Kidney (tissue), 14 donors: ENCODE results near the gene TSHZ2. TPM values are rescaled to one million over a fixed set of nuclear protein-coding genes. Genes with fewer than 3 reads are reported as not detected.

Source experiments
- DNase-seq, 5 donors: peaks; one replicate each; pipeline ENCODE4 v3.0.0-alpha.2; 2013 to 2020
- FAIRE-seq: peaks from 2 replicates; lab custom pipeline; 2012; peaks lifted over from hg19 to GRCh38; lab: Jason Lieb, UNC
- H3K27ac ChIP-seq, 2 donors: one replicate each; pipeline ENCODE4 v1.7.0; 2013; ENCODE audit warnings: low read depth in 2 of 2, low read length in 2 of 2, inconsistent platforms in 1 of 2
- H3K27me3 ChIP-seq: one replicate; pipeline ENCODE4 v1.7.1; 2013; ENCODE audit warnings: low read length, inconsistent platforms; ENCODE audit not compliant: control insufficient read depth, insufficient read depth
- H3K36me3 ChIP-seq, 3 donors: one replicate each; pipeline versions ENCODE4 v1.7.0 to v1.7.1; 2013; ENCODE audit warnings: low read length in 3 of 3, control low read depth in 1 of 3, inconsistent platforms in 1 of 3; ENCODE audit not compliant: insufficient read depth in 3 of 3, control insufficient read depth in 2 of 3
- H3K4me1 ChIP-seq, 3 donors: one replicate each; pipeline versions ENCODE4 v1.7.0 to v1.7.1; 2013; ENCODE audit warnings: low read length in 3 of 3, inconsistent platforms in 1 of 3, low read depth in 1 of 3; ENCODE audit not compliant: control insufficient read depth in 2 of 3, insufficient read depth in 2 of 3
- H3K4me3 ChIP-seq, 3 donors: one replicate each; pipeline versions ENCODE4 v1.7.0 to v1.8.1; 2013; ENCODE audit warnings: low read length in 3 of 3, control low read depth in 1 of 3, inconsistent platforms in 1 of 3
- H3K9ac ChIP-seq, 3 donors: one replicate each; pipeline versions ENCODE4 v1.7.0 to v1.7.1; 2013; ENCODE audit warnings: low read length in 3 of 3, control low read depth in 1 of 3, inconsistent platforms in 1 of 3
- H3K9me3 ChIP-seq, 3 donors: one replicate each; pipeline versions ENCODE4 v1.7.0 to v1.7.1; 2013; ENCODE audit warnings: low read length in 3 of 3, control low read depth in 1 of 3, inconsistent platforms in 1 of 3; ENCODE audit not compliant: control insufficient read depth in 2 of 3, insufficient read depth in 1 of 3
- intact Hi-C: fragments of 100-400 bp; cut with DNase I; formaldehyde crosslinking; loops from one replicate; pipeline ENCODE4 v1.11.1; 2022
- polyA plus RNA-seq: library from polyadenylated mRNA; stranded (reverse); fragments of 350-450 nt; fragmentation: Illumina TruSeq; extraction: RNeasy Lipid Tissue Mini Kit (QIAGEN cat#74804); gene quantifications from one replicate; pipeline ENCODE4 v1.2.3, GENCODE V29; 2014; ENCODE audit warnings: low read depth, low replicate concordance; ENCODE audit not compliant: insufficient read depth
- total RNA-seq: library from RNA; stranded (reverse); fragmentation: NEBNext Ultra II Directional; extraction: Animal tissue kit (Norgen Biotek cat#: 25700); gene quantifications from one replicate; pipeline ENCODE4 v1.2.1, GENCODE V29; 2021
- TF ChIP-seq, protein P1 (sequence below): IDR thresholded peaks from 3 replicates; pipeline ENCODE4 v1.5.1; 2012; ENCODE audit warnings: mild to moderate bottlenecking, moderate library complexity, borderline replicate concordance; ENCODE audit not compliant: insufficient read depth; ENCODE audit errors: extremely low read depth
- donor health status: control.
- donor health status: control.
- donor health status: control.
- donor health status: control.
- donor health status: control.
- donor health status: DM: yes; HTN: yes; CAD: no.
- donor health status: Normal renal cell carcinoma (clear cell type).

Gene TSHZ2
- total and polyA plus RNA-seq, 2 donors from 2014 or later, result 0.86 to 15.5 TPM

DNA sequence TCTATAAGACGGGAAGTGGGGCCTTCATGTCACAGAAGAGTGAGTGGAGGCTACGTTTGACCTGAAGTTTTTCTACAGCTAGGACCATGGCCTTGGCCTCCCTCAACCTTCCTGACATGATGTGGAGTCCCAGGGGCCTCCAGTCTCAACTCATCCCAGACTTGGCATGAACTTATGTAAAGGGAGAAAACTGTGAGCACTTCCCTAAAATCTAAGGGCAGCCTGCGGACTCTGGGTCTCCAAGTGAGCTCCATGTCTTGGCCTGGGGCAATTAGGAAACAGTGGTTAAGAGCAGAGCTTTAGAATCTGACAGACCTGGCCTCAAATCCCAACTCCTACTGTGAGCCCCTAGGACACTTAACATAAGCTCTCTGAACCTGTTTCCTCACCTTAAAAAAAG lies 439.0 kb downstream of the TSHZ2 start:
- Histone ChIP-seq H3K4me1 (peaks cover 0 to 4% (median 2%) of the 10 kb centered on the region in 3 donors), H3K9me3 (no peaks in the 10 kb centered on the region), H3K4me3 (no peak overlapping the region), H3K36me3 (no peaks in the 10 kb centered on the region), H3K27ac (no peak overlapping the region), H3K9ac (no peak overlapping the region), H3K27me3 (no peaks in the 10 kb centered on the region)
- TF ChIP-seq, protein P1, sequence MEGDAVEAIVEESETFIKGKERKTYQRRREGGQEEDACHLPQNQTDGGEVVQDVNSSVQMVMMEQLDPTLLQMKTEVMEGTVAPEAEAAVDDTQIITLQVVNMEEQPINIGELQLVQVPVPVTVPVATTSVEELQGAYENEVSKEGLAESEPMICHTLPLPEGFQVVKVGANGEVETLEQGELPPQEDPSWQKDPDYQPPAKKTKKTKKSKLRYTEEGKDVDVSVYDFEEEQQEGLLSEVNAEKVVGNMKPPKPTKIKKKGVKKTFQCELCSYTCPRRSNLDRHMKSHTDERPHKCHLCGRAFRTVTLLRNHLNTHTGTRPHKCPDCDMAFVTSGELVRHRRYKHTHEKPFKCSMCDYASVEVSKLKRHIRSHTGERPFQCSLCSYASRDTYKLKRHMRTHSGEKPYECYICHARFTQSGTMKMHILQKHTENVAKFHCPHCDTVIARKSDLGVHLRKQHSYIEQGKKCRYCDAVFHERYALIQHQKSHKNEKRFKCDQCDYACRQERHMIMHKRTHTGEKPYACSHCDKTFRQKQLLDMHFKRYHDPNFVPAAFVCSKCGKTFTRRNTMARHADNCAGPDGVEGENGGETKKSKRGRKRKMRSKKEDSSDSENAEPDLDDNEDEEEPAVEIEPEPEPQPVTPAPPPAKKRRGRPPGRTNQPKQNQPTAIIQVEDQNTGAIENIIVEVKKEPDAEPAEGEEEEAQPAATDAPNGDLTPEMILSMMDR, result no peak
- no peak for FAIRE-seq
- no peak for DNase-seq
- intact Hi-C loops, result no loop called here

- no peak for DNase-seq
- no peaks in the 10 kb centered on the region for H3K9me3 ChIP-seq
- no peak overlapping the region for H3K9ac ChIP-seq
- TF ChIP-seq, protein P1, result no peak
- H3K27ac ChIP-seq, result no peak overlapping the region
- no peaks in the 10 kb centered on the region for H3K36me3 ChIP-seq
- H3K4me1 ChIP-seq, result peaks cover 0 to 4% (median 2%) of the 10 kb centered on the region in 3 donors
- H3K27me3 ChIP-seq, result no peaks in the 10 kb centered on the region
- no peak for FAIRE-seq
- intact Hi-C loops, result no loop called here
- H3K4me3 ChIP-seq, result no peak overlapping the region
Measured at GRCh38 chr20:53411891-53412290, 439.7 kb downstream of the TSHZ2 start.

DNA sequence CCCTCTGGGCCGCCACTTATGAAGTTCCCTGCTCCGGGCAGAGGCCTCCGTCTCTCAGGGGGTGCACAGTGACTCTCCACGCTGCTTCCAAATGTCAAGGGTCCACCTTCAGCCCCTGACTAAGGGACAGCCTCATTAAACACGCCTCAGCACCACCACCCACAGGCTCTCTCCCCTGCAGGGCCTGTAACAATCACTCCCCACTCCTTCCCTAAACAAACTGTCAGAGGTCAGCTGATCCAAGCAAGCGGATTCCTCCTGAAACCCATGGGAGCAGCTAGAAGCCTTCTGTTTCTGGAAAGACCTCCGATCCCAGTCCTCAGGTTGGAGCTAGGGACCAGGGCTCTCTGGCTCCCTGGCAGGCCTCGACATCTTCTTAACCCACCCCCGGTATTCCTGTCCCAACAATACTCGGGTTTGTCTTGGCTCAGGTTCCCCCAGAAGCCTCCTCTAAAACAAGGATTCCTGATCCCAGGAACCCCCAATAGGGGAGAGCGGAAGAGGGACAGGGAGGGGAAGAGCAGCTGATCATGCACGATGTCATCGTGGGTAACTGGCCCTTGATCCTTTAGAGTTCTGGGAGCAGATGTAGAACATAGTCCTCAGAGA lies 440.5 kb downstream of the TSHZ2 start:
- intact Hi-C loops, result no loop called here
- Histone ChIP-seq H3K27ac (no peak overlapping the region), H3K9me3 (no peaks in the 10 kb centered on the region), H3K9ac (no peak overlapping the region), H3K4me1 (peaks cover 0 to 4% (median 2%) of the 10 kb centered on the region in 3 donors), H3K27me3 (no peaks in the 10 kb centered on the region), H3K4me3 (no peak overlapping the region), H3K36me3 (no peaks in the 10 kb centered on the region)
- FAIRE-seq (no peak), DNase-seq (peak in 4 of 5 donors; percentile 47 to 70 (median 56))
- TF ChIP-seq, protein P1, result no peak
